HG02678 (cell line): ENCODE data around the gene IGF2R.
"Not testable (repeated sequence)": the region's sequence is repeated elsewhere in the genome, so short reads cannot be mapped to it uniquely, and the experiment has no call there.

Experiments used
- ATAC-seq: cut with Tn5 transposase; IDR thresholded peaks from one replicate; pipeline ENCODE4 v1.9.1; 2021; ENCODE audit warnings: mild to moderate bottlenecking, moderate library complexity; ENCODE audit not compliant: unreplicated experiment

The IGF2R gene

GRCh38 chr6:160116411-160116810 lies 147.5 kb downstream of the IGF2R start:
- no peak for ATAC-seq

GRCh38 chr6:160117137-160117536 lies 148.3 kb downstream of the IGF2R start:
- no peak for ATAC-seq

- ATAC-seq: no peak
Observed at GRCh38 chr6:160118620-160119229, 149.8 kb downstream of the IGF2R start.

- no peak for ATAC-seq
Observed at GRCh38 chr6:160120087-160120486, 151.2 kb downstream of the IGF2R start.

- no peak for ATAC-seq
Observed at GRCh38 chr6:160121558-160121957, 152.7 kb downstream of the IGF2R start, which contains the start of gene SLC22A1. TSS of gene SLC22A1 (plus strand) at chr6:160121815. CDS start at chr6:160121936, 121 bp downstream.

GRCh38 chr6:160121981-160122380 lies 153.1 kb downstream of the IGF2R start:
- ATAC-seq: no peak

- ATAC-seq: no peak
Observed at GRCh38 chr6:160122744-160123143, 153.9 kb downstream of the IGF2R start.

GRCh38 chr6:160124007-160124406 lies 155.1 kb downstream of the IGF2R start:
- ATAC-seq: no peak

GRCh38 chr6:160124605-160125004 lies 155.7 kb downstream of the IGF2R start:
- no peak for ATAC-seq

- ATAC-seq: not testable (repeated sequence)
Observed at GRCh38 chr6:160125105-160125504, 156.2 kb downstream of the IGF2R start.

- no peak for ATAC-seq
Observed at GRCh38 chr6:160127270-160128124, 158.6 kb downstream of the IGF2R start.

GRCh38 chr6:160128125-160128683 lies 159.3 kb downstream of the IGF2R start:
- no peak for ATAC-seq

GRCh38 chr6:160128879-160129516 lies 160.1 kb downstream of the IGF2R start:
- ATAC-seq: no peak

GRCh38 chr6:160129881-160130615 lies 161.2 kb downstream of the IGF2R start:
- ATAC-seq: no peak

- no peak for ATAC-seq
Observed at GRCh38 chr6:160130729-160131484, 162.0 kb downstream of the IGF2R start.

GRCh38 chr6:160131636-160132296 lies 162.9 kb downstream of the IGF2R start:
- no peak for ATAC-seq

GRCh38 chr6:160132297-160132637 lies 163.4 kb downstream of the IGF2R start:
- ATAC-seq: no peak

GRCh38 chr6:160132776-160133338 lies 164.0 kb downstream of the IGF2R start:
- ATAC-seq: no peak
